K562 (cell line): ENCODE results near the gene PEX5. TPM values are rescaled to one million over a fixed set of nuclear protein-coding genes. Genes with fewer than 3 reads are reported as not detected.

Source experiments
- ATAC-seq: fragments of 200-7000 bp; cut with Tn5 transposase; 3 replicates; pipeline ENCODE4 v1.9.1; 2020; ENCODE audit warnings: moderate library complexity
- BruUV-seq: library from RNA; stranded (reverse); fragments of 400-500 nt; replicated peaks from 2 replicates; lab custom pipeline; 2021; lab: Mats Ljungman, UMichigan
- CTCF ChIA-PET: fragments of 300-600 bp; formaldehyde crosslinking; extraction: SDS; loops from one replicate; lab custom pipeline; 2021; ENCODE audit warnings: low intra/inter-chr PET ratio; lab: Yijun Ruan, JAX
- POLR2A ChIA-PET: fragments of 300-600, 350-650 bp; sonication (Branson Sonifier 250); formaldehyde crosslinking; extraction: SDS; loops from one replicate; lab custom pipeline; 2021; ENCODE audit warnings: antibody characterized with exemption, inconsistent platforms; lab: Yijun Ruan, JAX
- DNase-seq, 4 experiments: peaks; one replicate each; pipeline versions ENCODE4 v3.0.0 to v3.0.0-alpha.2; 2011 to 2018; ENCODE audit warnings: low spot score in 3 of 4, mixed read lengths in 3 of 4; ENCODE audit errors: extremely low read depth in 1 of 4
- FAIRE-seq: peaks from 2 replicates; lab custom pipeline; 2011; peaks lifted over from hg19 to GRCh38; lab: Jason Lieb, UNC
- H2AFZ ChIP-seq: 2 replicates; pipeline ENCODE4 v1.6.0; 2011; ENCODE audit warnings: low read depth, low read length, control low read depth, inconsistent platforms
- H3K27ac ChIP-seq: fragments of 200-600 bp; 3 replicates; pipeline ENCODE4 v1.8.0; 2011; ENCODE audit warnings: low read depth, mild to moderate bottlenecking, control low read depth, inconsistent platforms, low read length, moderate library complexity, mixed read lengths; ENCODE audit errors: extremely low read depth
- H3K27me3 ChIP-seq, 2 experiments: fragments of 300-600 bp in 1 of 2; 2 replicates in 1 of 2; 3 replicates in 1 of 2; pipeline versions ENCODE4 v1.6.0 to v1.8.0; 2011; ENCODE audit warnings: inconsistent platforms in 2 of 2, low read length in 2 of 2, mild to moderate bottlenecking in 1 of 2, mixed read lengths in 1 of 2, moderate library complexity in 1 of 2; ENCODE audit not compliant: control insufficient read depth in 2 of 2, insufficient read depth in 2 of 2
- H3K36me3 ChIP-seq: fragments of 300-600 bp; 3 replicates; pipeline ENCODE4 v1.8.0; 2011; ENCODE audit warnings: mild to moderate bottlenecking, low read length, inconsistent platforms; ENCODE audit not compliant: control insufficient read depth, insufficient read depth
- H3K4me1 ChIP-seq, 2 experiments: fragments of 200-600 bp in 1 of 2; replicated peaks in 1 of 2; 2 replicates in 1 of 2; 3 replicates in 1 of 2; pipeline versions ENCODE4 v1.5.1 to v1.8.0; 2011; ENCODE audit warnings: inconsistent platforms in 2 of 2, low read length in 2 of 2, mild to moderate bottlenecking in 1 of 2, mixed read lengths in 1 of 2, moderate library complexity in 1 of 2; ENCODE audit not compliant: control insufficient read depth in 2 of 2, insufficient read depth in 2 of 2
- H3K4me2 ChIP-seq: 2 replicates; pipeline ENCODE4 v1.6.1; 2011; ENCODE audit warnings: low read length, control low read depth, inconsistent platforms, mixed read lengths; ENCODE audit not compliant: insufficient read depth
- H3K4me3 ChIP-seq: fragments of 200-600 bp; sonication (generic), shearing (Covaris generic); 2 replicates; pipeline ENCODE4 v1.5.1; 2016; ENCODE audit warnings: control low read depth, inconsistent platforms
- H3K79me2 ChIP-seq: fragments of 200-600 bp; 3 replicates; pipeline ENCODE4 v1.8.0; 2011; ENCODE audit warnings: low read length, inconsistent platforms; ENCODE audit not compliant: control insufficient read depth, insufficient read depth
- H3K9ac ChIP-seq, 2 experiments: 2 replicates each; pipeline versions ENCODE4 v1.6.0 to v1.6.1; 2011; ENCODE audit warnings: low read depth in 2 of 2, low read length in 2 of 2, control low read depth in 1 of 2, inconsistent platforms in 1 of 2, mild to moderate bottlenecking in 1 of 2, mixed read lengths in 1 of 2; ENCODE audit not compliant: insufficient read depth in 1 of 2
- H3K9me1 ChIP-seq: one replicate; pipeline ENCODE4 v1.6.0; 2011; ENCODE audit warnings: inconsistent platforms, mild to moderate bottlenecking, low read length, moderate library complexity; ENCODE audit not compliant: control insufficient read depth, insufficient read depth
- H3K9me3 ChIP-seq: replicated peaks from 2 replicates; pipeline ENCODE4 v1.5.1; 2011; ENCODE audit warnings: low read depth, low read length, inconsistent platforms; ENCODE audit not compliant: control insufficient read depth, insufficient read depth
- H4K20me1 ChIP-seq: replicated peaks from 2 replicates; pipeline ENCODE4 v1.6.1; 2011; ENCODE audit warnings: low read length, inconsistent platforms, mixed read lengths; ENCODE audit not compliant: control insufficient read depth, insufficient read depth
- FOXJ2 ChIP-seq: fragments of 200-800 bp; sonication (Bioruptor generic); IDR thresholded peaks from 2 replicates; pipeline ENCODE4 v1.6.1; 2016; ENCODE audit warnings: missing genetic modification characterization, missing compliant biosample characterization
- GTF2F1 ChIP-seq: IDR thresholded peaks from 2 replicates; pipeline ENCODE4 v1.6.1; 2011; ENCODE audit warnings: low read depth, low read length, improper control_type of control experiment
- KLF1 ChIP-seq: fragments of 450-650 bp; IDR thresholded peaks from 2 replicates; pipeline ENCODE4 v1.6.1; 2016; ENCODE audit warnings: missing genetic modification characterization, missing compliant biosample characterization
- KLF10 ChIP-seq: fragments of 250-450 bp; sonication (Bioruptor Pico); IDR thresholded peaks from 2 replicates; pipeline ENCODE4 v1.6.1; 2021; ENCODE audit warnings: matching md5 sums
- PRMT5 ChIP-seq: sonication (generic); formaldehyde crosslinking; IDR thresholded peaks from 2 replicates; pipeline ENCODE4 v1.5.0; 2020; ENCODE audit warnings: missing genetic modification reagents
- SIN3A ChIP-seq, 2 experiments: fragments of 150-350 bp in 1 of 2; IDR thresholded peaks; 2 replicates each; pipeline ENCODE4 v1.6.1; 2011 to 2016; ENCODE audit warnings: borderline replicate concordance in 2 of 2, low read depth in 2 of 2, low read length in 2 of 2, mild to moderate bottlenecking in 2 of 2, moderate library complexity in 2 of 2; ENCODE audit not compliant: control insufficient read depth in 1 of 2
- SIN3B ChIP-seq: fragments of 450-650 bp; IDR thresholded peaks from 2 replicates; pipeline ENCODE4 v1.6.1; 2017; ENCODE audit warnings: low read depth, mild to moderate bottlenecking, moderate library complexity
- SRSF3 ChIP-seq: fragments of 200-400 bp; formaldehyde crosslinking; IDR thresholded peaks from 2 replicates; pipeline ENCODE4 v1.6.1; 2016; ENCODE audit warnings: mild to moderate bottlenecking, low read length, moderate library complexity; ENCODE audit not compliant: insufficient read depth
- ZNF75A ChIP-seq: fragments of 450-650 bp; formaldehyde crosslinking; IDR thresholded peaks from 2 replicates; pipeline ENCODE4 v1.4.0; 2020; ENCODE audit warnings: mild to moderate bottlenecking
- WGBS: fragments of 100-300 bp; shearing (Covaris generic); methylation state at CpG from one replicate; pipeline ENCODE4 v1.1.6; 2016; ENCODE audit warnings: low coverage, mixed read lengths; ENCODE audit not compliant: insufficient coverage; ENCODE audit errors: missing lambda C conversion rate; 5-methylcytosine and 5-hydroxymethylcytosine counted together
- in situ Hi-C: fragments of 300-500 bp; cut with MboI; formaldehyde crosslinking; loops from 4 replicates; pipeline ENCODE4 v1.15.0; 2018; ENCODE audit warnings: inconsistent platforms, mixed read lengths
- intact Hi-C: fragments of 100-400 bp; cut with micrococcal nuclease; formaldehyde crosslinking; loops from 2 replicates; pipeline ENCODE4 v1.14.2; 2022
- polyA plus RNA-seq, 8 experiments: library from polyadenylated mRNA; depleted of rRNA in 4 of 8; stranded (reverse) in 5 of 8; unstranded in 3 of 8; fragments of >200 nt; fragmentation: Nextera tagmentation in 2 of 8; fragmentation: Illumina TruSeq in 1 of 8; extraction: Ambion mirVana in 2 of 8; extraction: Trizol in 1 of 8; gene quantifications; 2 replicates each; pipeline versions ENCODE4 v1.2.1 to v1.2.3, GENCODE V29; 2011 to 2014; ENCODE audit warnings: inconsistent platforms in 1 of 8, missing spikeins in 1 of 8
- total RNA-seq, 7 experiments: library from RNA; depleted of rRNA in 6 of 7; stranded (reverse); fragments of >200 nt in 6 of 7; fragmentation: Illumina TruSeq in 2 of 7; extraction: Trizol in 2 of 7; gene quantifications; 2 replicates each; pipeline versions ENCODE4 v1.2.1 to v1.2.3, GENCODE V29; 2011 to 2021; ENCODE audit warnings: low replicate concordance in 1 of 7
- TF ChIP-seq, protein P1 (sequence below): fragments of 450-650 bp; IDR thresholded peaks from 2 replicates; pipeline ENCODE4 v1.6.1; 2017; ENCODE audit warnings: mild to moderate bottlenecking, moderate library complexity

PEX5 gene
- total and polyA plus RNA-seq, 9 of the 15 experiments (the other 6 are each of a cell fraction or from before 2014, with no cell fraction given) = 1.4 to 26.1 (median 14.0) TPM

DNA sequence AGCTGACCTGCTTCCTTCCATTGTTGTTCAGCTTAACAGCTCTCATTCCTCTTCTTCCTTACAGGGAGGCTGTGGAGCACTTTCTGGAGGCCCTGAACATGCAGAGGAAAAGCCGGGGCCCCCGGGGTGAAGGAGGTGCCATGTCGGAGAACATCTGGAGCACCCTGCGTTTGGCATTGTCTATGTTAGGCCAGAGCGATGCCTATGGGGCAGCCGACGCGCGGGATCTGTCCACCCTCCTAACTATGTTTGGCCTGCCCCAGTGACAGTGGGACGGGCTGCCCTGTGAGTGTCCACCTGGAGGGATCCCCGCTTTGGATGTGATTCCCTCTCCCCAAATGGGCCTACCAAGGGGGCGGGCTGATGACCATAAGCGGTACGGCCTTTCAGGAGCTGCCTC, 20.5 kb downstream of the PEX5 start:
- H3K4me2 ChIP-seq = no peak overlapping the region
- CTCF ChIA-PET = no interaction called here
- H3K27me3 ChIP-seq = no peaks in the 10 kb centered on the region
- WGBS = 94% methylated on average over 10 of the region's 14 CpGs
- H3K4me3 ChIP-seq = no peak overlapping the region
- H3K27ac ChIP-seq = no peak overlapping the region
- ATAC-seq = no peak
- no peaks in the 10 kb centered on the region for H4K20me1 ChIP-seq
- H3K36me3 ChIP-seq = peaks cover 62% of the 10 kb centered on the region
- POLR2A ChIA-PET = interaction anchor here (0.7 kb wide), 1 partner anchor 1859 kb away, joined by 4 read pairs; no protein-coding TSS in a partner anchor
- no peak for FAIRE-seq
- no peak overlapping the region for H3K9ac ChIP-seq
- H3K9me1 ChIP-seq = no peaks in the 10 kb centered on the region
- BruUV-seq = no TSS peak
- intact Hi-C loops = no loop called here
- in situ Hi-C loops = no loop called here
- DNase-seq = no peak
- H3K9me3 ChIP-seq = no peaks in the 10 kb centered on the region
- TF ChIP-seq FOXJ2 (no peak), GTF2F1 (no peak), SIN3B (no peak), KLF1 (tag) (no peak), SRSF3 (no peak), PRMT5 (CRISPR knock-in tag) (no peak), KLF10 (CRISPR knock-in tag) (no peak), SIN3A (IDR thresholded peaks at IDR 0.05; ENCODE audit: borderline replicate concordance in 2 of 2, control insufficient read depth in 1 of 2, low read depth in 2 of 2, low read length in 2 of 2) (no peak), ZNF75A (CRISPR knock-in tag) (no peak)
- TF ChIP-seq, protein P1, sequence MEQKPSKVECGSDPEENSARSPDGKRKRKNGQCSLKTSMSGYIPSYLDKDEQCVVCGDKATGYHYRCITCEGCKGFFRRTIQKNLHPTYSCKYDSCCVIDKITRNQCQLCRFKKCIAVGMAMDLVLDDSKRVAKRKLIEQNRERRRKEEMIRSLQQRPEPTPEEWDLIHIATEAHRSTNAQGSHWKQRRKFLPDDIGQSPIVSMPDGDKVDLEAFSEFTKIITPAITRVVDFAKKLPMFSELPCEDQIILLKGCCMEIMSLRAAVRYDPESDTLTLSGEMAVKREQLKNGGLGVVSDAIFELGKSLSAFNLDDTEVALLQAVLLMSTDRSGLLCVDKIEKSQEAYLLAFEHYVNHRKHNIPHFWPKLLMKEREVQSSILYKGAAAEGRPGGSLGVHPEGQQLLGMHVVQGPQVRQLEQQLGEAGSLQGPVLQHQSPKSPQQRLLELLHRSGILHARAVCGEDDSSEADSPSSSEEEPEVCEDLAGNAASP = no peak
- TF ChIP-seq, all 486 proteins: peak for 0
- H3K4me1 ChIP-seq = no peaks in the 10 kb centered on the region
- no peak overlapping the region for H2AFZ ChIP-seq
- no peaks in the 10 kb centered on the region for H3K79me2 ChIP-seq
